Naive B cell (primary cell): Measurements from ENCODE around the gene CLIP1. TPM values are rescaled to one million over a fixed set of nuclear protein-coding genes. Genes with fewer than 3 reads are reported as not detected.
"Not testable (repeated sequence)": the region's sequence is repeated elsewhere in the genome, so short reads cannot be mapped to it uniquely, and the experiment has no call there.

Experiments
- ATAC-seq, 2 donors: fragments of 150-1000 bp; cut with Tn5 transposase; 2 replicates each; pipeline ENCODE4 v1.10.0; 2021; ENCODE audit warnings: low read depth in 2 of 2, mild to moderate bottlenecking in 2 of 2, moderate library complexity in 2 of 2
- DNase-seq: peaks from one replicate; pipeline ENCODE4 v3.0.0; 2022
- H3K27ac Mint-ChIP-seq, 6 donors: one replicate each; pipeline ENCODE4 v1.8.0; 2020 to 2022; ENCODE audit warnings: mild to moderate bottlenecking in 6 of 6, mixed read lengths in 6 of 6, moderate library complexity in 5 of 6, inconsistent platforms in 2 of 6
- H3K27me3 Mint-ChIP-seq, 3 donors: one replicate each; pipeline ENCODE4 v1.8.0; 2021 to 2022; ENCODE audit warnings: mixed read lengths in 3 of 3, mild to moderate bottlenecking in 1 of 3
- H3K36me3 Mint-ChIP-seq, 2 donors: one replicate each; pipeline ENCODE4 v1.8.0; 2020 to 2022; ENCODE audit warnings: mixed read lengths in 2 of 2, inconsistent platforms in 1 of 2, mild to moderate bottlenecking in 1 of 2
- H3K4me1 Mint-ChIP-seq, 3 donors: one replicate each; pipeline ENCODE4 v1.8.0; 2020 to 2022; ENCODE audit warnings: mixed read lengths in 3 of 3, inconsistent platforms in 1 of 3, mild to moderate bottlenecking in 1 of 3, moderate library complexity in 1 of 3
- H3K4me3 Mint-ChIP-seq, 8 donors: one replicate each; pipeline ENCODE4 v1.8.0; 2020 to 2022; ENCODE audit warnings: mild to moderate bottlenecking in 8 of 8, mixed read lengths in 8 of 8, moderate library complexity in 8 of 8, inconsistent platforms in 2 of 8
- H3K9me3 Mint-ChIP-seq, 7 donors: one replicate each; pipeline ENCODE4 v1.8.0; 2020 to 2022; ENCODE audit warnings: mixed read lengths in 7 of 7, mild to moderate bottlenecking in 5 of 7, inconsistent platforms in 2 of 7, moderate library complexity in 1 of 7
- polyA plus RNA-seq, 6 donors: library from polyadenylated mRNA; unstranded; fragments of 300-500 nt; fragmentation: Illumina TruSeq; gene quantifications; one replicate each; pipeline ENCODE4 v1.2.3, GENCODE V29; 2021; ENCODE audit warnings: low read depth in 6 of 6

The CLIP1 gene
- polyA plus RNA-seq, 6 donors from 2014 or later: 1.4 to 21.0 (median 9.1) TPM

DNA sequence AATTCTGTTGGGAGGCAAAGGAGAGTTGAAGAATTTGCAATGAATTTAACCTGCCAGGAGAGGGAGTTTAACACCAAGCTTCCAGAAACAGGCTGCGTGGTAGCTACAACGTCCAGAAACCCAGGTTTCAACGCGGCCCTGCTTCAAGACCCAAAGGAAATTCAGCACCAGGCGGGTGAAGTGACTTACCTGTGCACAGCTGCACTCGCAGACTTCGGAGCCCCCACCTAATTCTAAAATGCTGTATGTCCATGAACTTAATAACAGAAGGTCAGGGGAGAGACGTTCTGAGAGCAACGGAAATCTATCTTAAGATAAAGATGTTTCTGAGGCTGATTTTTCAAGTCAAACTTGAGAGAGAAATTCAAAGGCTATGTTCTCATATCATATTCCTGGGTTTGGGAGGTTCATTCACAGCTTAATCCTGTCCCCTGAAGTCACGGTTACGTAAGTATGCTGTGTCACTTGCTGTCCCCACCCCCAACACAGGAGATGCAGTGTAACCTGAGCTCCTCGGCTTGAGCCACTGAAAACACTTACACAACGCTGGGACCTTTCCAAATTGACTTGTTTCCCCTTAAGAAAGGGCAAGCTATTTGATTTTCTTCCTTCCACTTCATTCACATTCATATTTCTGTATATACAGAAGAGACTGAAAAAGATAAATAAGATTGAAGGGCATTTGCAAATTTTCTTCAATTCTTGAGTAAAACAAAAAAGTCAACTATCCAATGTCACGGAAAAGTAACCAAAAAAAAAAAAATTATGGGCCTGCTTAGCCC is 22.7 kb downstream of the CLIP1 start:
- peak; percentile 67 to 83 for ATAC-seq
- Mint-ChIP-seq H3K4me3 (peak overlapping the region in 5 of 8 donors; percentile 4 to 80 (median 67)), H3K9me3 (no peaks in the 10 kb centered on the region), H3K4me1 (peaks cover 25 to 33% (median 27%) of the 10 kb centered on the region in 3 donors), H3K27ac (peak overlapping the region in 3 of 6 donors; percentile 7 to 56 (median 49)), H3K36me3 (no peaks in the 10 kb centered on the region), H3K27me3 (no peaks in the 10 kb centered on the region)
- DNase-seq: peak; percentile 53

DNA sequence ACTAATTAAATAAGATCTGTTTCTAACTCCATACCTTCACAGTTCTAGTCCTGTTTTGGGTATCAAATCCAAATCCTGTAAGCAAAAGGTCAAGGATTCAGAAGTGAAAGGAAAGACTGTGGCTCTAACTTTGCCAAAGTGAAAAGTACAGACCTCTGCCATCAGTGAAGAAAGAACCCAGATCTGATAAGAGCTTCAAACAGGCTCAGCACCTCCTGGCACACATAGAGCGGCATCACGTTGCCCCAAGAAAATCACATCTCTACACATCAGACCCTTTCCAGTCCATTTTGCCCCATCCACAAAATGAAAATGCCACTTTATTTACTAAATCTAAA is 23.2 kb downstream of the CLIP1 start:
- DNase-seq: no peak
- H3K4me3 Mint-ChIP-seq: peak overlapping the region in 3 of 8 donors; percentile 4 to 70 (median 67)
- ATAC-seq: peak in 1 of 2 donors; percentile 12

DNA sequence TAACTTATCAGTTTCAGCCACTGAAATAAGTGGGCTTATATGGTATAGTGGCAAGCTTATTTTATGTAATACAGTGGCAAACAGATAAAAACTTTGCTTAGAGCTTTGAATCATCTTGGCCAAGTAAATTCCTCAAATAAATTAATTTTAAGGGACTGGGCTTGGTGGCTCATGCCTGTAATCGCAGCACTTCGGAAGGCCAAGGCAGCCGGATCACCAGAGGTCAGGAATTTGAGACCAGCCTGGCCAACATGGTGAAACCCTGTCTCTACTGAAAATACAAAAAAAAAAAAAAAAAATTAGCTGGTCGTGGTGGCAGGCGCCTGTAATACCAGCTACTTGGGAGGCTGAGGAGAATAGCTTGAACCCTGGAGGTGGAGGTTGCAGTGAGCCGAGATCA is 24.5 kb downstream of the CLIP1 start:
- not testable (repeated sequence) for H3K36me3 Mint-ChIP-seq, H3K4me3 Mint-ChIP-seq, H3K9me3 Mint-ChIP-seq, H3K27me3 Mint-ChIP-seq, DNase-seq, H3K27ac Mint-ChIP-seq, ATAC-seq
- H3K4me1 Mint-ChIP-seq: peaks cover 12 to 27% (median 17%) of the 10 kb centered on the region in 3 donors

More for the DNA sequence above, 23.2 kb downstream of the CLIP1 start:
- Mint-ChIP-seq H3K27me3 (no peaks in the 10 kb centered on the region), H3K4me1 (peaks cover 22 to 30% (median 26%) of the 10 kb centered on the region in 3 donors), H3K9me3 (no peaks in the 10 kb centered on the region), H3K36me3 (no peaks in the 10 kb centered on the region), H3K27ac (peak overlapping the region in 4 of 6 donors; percentile 7 to 76 (median 24))

DNA sequence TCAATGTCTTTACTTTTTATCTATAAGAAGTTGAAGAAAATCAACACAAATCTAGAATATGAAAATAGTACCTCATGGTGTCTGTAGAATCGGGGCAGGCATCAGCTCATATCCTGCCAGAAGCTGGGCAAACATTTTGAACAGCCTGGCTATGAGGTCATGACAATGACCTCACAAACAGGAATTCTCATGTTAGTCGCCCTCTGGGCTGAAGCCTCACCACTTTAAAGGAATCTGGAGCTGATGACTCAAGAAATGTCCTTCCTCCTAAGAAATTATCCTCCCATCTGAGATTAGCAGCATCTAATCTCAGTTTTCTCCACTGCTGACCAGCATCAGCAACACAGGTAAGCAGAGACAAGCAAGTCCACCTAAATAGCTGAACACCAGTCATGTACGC is 27.1 kb downstream of the CLIP1 start:
- H3K27me3 Mint-ChIP-seq: no peaks in the 10 kb centered on the region
- DNase-seq (no peak), ATAC-seq (no peak)
- no peak overlapping the region for H3K4me3 Mint-ChIP-seq
- H3K4me1 Mint-ChIP-seq: peaks cover 9 to 23% (median 10%) of the 10 kb centered on the region in 3 donors
- H3K9me3 Mint-ChIP-seq: no peaks in the 10 kb centered on the region
- peak overlapping the region in 2 of 6 donors; percentile 28 to 38 for H3K27ac Mint-ChIP-seq
- no peaks in the 10 kb centered on the region for H3K36me3 Mint-ChIP-seq

DNA sequence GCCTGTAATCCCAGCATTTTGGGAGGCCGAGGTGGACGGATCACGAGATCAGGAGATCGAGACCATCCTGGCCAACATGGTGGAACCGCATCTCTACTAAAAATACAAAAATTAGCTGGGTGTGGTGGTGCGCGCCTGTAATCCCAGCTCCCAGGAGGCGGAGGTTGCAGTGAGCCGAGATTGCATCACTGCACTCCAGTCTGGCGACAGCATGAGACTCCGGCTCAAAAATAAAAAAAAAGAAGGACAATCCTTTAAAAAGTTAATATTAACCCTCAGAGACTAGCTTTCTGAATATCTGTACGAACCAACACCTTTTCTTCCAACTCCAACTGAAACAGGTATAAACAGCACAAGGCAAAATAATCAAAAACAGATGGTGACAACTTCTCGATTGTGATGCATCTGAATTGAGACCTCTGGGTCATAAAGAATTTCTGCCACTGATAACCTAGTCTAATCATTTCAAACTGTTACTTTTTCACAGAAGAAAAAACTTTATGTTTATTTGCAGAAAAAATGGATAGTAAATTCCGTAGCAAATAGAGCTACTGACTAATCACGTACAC is 27.8 kb downstream of the CLIP1 start:
- H3K36me3 Mint-ChIP-seq: no peaks in the 10 kb centered on the region
- H3K4me3 Mint-ChIP-seq: no peak overlapping the region
- H3K4me1 Mint-ChIP-seq: peaks cover 7 to 19% (median 9%) of the 10 kb centered on the region in 3 donors
- H3K27ac Mint-ChIP-seq: peak overlapping the region in 1 of 6 donors; percentile 49
- DNase-seq (no peak), ATAC-seq (no peak)
- H3K9me3 Mint-ChIP-seq: no peaks in the 10 kb centered on the region
- no peaks in the 10 kb centered on the region for H3K27me3 Mint-ChIP-seq

DNA sequence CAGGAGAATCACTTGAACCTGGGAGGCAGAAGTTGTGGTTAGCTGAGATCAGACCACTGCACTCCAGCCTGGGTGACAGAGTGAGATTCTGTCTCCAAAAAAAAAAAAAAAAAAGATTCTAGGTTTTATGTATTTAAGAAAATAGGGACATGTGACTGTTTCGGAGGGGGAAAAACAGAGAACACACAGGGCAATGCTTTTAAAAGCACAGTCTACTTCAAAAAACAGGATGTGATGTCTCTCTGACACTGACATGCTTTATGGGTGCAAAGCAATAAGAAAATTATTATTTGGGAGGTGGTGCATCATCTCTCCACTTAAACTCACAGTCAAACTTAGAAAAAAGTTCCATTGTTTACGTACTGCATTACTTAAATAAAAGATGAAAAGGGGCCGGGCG is 28.7 kb downstream of the CLIP1 start:
- H3K27ac Mint-ChIP-seq: peak overlapping the region in 3 of 6 donors; percentile 64 to 69 (median 69)
- peak; percentile 6 for DNase-seq
- no peaks in the 10 kb centered on the region for H3K36me3 Mint-ChIP-seq
- no peaks in the 10 kb centered on the region for H3K9me3 Mint-ChIP-seq
- no peaks in the 10 kb centered on the region for H3K27me3 Mint-ChIP-seq
- peak; percentile 56 to 76 for ATAC-seq
- peak overlapping the region in 1 of 8 donors; percentile 29 for H3K4me3 Mint-ChIP-seq
- peaks cover 0 to 12% (median 3%) of the 10 kb centered on the region in 3 donors for H3K4me1 Mint-ChIP-seq

DNA sequence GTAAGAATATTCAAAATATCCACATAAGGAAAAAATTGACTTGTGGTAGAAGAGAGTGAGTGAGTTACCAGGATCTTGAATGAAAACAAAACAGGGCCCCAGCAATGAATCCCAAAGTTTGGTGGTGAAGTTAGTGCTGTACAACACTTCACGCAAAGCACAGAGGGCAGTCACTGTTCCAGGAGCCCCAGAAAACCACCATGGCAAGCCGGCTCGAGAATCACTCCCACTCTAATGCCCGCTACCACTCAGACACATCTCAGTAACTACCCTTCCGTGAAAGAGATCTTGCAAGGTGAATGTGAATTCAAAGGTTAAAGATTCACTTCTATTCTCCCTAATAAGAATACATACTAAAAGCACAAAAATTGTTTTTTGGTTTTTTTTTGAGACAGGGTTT is 30.1 kb downstream of the CLIP1 start:
- Mint-ChIP-seq H3K27ac (peak overlapping the region in 2 of 6 donors; percentile 36 to 56), H3K4me3 (no peak overlapping the region), H3K36me3 (no peaks in the 10 kb centered on the region), H3K27me3 (no peaks in the 10 kb centered on the region), H3K4me1 (peaks cover 0 to 12% (median 3%) of the 10 kb centered on the region in 3 donors), H3K9me3 (no peaks in the 10 kb centered on the region)
- ATAC-seq (no peak), DNase-seq (no peak)

DNA sequence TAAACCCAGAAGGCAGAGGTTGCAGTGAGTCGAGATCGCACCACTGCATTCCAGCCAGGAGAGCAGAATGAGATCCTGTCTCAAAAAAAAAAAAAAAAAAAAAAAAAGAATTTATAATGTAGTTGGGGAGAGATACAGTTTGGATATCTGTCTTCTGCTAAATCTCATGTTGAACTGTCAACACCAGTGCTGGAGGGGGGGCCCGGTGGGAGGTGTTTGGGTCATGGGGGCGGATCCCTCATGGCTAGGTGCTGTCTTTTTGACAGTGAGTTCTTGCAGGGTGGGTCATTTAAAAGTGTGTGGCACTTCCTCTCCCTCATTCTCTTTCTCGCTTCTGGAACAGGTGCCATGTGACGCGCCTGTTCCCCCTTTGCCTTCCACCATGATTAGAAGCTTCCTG is 32.8 kb downstream of the CLIP1 start:
- Mint-ChIP-seq H3K27ac (no peak overlapping the region), H3K4me3 (peak overlapping the region in 1 of 8 donors; percentile 60), H3K36me3 (peaks cover 0 to 7% of the 10 kb centered on the region in 2 donors), H3K4me1 (peaks cover 11 to 15% (median 13%) of the 10 kb centered on the region in 3 donors), H3K9me3 (no peaks in the 10 kb centered on the region), H3K27me3 (no peaks in the 10 kb centered on the region)
- DNase-seq: no peak
- ATAC-seq: no peak

DNA sequence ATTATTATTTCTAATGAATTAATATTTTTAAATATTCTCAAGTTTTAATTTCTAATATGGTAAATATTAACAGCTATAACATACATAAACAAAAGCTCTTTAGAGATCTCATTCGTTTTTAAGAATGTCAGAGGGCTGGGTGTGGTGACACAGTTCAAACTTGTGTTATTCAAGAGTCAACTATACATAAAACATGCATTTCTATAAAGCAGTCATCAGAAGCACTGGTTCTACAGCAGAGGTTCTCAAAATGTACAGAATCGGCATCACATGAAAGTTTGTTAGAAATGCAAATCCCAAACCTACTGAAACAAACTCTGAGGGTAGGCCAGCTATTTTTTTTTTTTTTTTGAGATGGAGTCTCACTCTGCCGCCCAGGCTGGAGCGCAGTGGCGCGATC is 34.6 kb downstream of the CLIP1 start:
- Mint-ChIP-seq H3K36me3 (peaks cover 0 to 7% of the 10 kb centered on the region in 2 donors), H3K4me1 (peaks cover 4 to 13% (median 11%) of the 10 kb centered on the region in 3 donors), H3K27me3 (no peaks in the 10 kb centered on the region), H3K9me3 (no peaks in the 10 kb centered on the region), H3K4me3 (no peak overlapping the region), H3K27ac (no peak overlapping the region)
- no peak for DNase-seq
- no peak for ATAC-seq

DNA sequence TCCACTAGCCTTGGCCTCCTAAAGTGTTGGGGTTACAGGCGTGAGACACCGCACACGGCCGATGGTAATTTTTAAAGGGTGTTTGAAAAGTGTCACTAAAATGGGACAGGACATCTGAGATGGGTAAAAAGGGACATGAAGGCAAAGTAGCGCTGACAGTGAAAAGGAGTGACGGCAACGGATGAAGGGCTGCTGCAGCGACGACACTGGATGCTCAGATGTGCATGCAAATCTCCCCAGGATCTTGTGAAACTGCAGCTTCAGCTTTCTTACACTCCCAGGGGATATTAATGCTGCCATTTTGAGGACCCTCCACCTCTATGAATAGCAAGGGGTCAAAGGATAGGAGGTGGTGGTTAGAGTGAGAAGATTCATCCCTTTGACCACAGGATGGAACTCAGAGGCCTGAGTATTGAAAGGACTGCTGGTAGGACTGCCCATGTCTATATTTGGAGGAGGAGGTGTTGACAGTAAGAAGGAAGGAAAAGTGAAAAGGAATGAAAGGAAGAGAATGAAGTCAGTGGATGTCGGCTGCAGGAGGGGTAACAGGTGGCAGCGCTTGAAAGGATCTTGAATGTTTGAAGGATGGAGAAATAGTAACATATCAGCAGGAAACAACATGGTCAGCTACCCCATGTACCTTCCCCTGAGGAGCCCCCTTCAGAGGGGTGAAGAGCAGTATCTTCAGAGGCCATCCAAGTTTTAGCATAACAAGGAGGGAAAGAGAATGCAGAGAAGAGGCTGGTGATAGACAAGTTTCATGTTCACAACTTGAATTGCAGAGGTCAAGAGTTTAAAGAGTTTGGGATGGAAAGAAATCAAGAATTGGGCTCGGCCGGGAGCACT is 37.1 kb downstream of the CLIP1 start:
- Mint-ChIP-seq H3K27ac (peak overlapping the region in 4 of 6 donors; percentile 14 to 67 (median 52)), H3K4me1 (peaks cover 11 to 14% (median 13%) of the 10 kb centered on the region in 3 donors), H3K36me3 (peaks cover 0 to 7% of the 10 kb centered on the region in 2 donors), H3K4me3 (no peak overlapping the region), H3K9me3 (no peaks in the 10 kb centered on the region), H3K27me3 (no peaks in the 10 kb centered on the region)
- ATAC-seq: no peak
- no peak for DNase-seq

DNA sequence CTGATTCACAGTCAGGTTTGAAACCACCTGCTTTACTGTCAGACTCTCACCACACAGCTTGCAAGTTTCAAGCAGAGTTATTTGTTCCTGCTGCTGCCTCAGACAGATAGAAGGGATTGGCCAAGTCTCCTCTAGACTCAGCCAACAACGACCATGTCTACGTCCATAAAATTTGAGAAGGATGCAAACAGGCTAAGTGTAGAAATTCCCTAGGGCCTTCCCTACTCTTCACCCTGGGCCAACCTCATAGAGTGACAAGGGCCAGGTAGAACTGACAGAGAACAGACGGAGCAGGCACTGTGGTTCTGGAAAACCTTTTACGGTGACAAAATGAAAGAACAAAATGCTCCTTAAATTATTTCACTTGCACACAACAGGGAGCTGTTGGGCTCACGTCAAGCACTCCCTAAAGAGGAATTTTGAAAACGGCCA is 39.5 kb downstream of the CLIP1 start:
- H3K36me3 Mint-ChIP-seq: peaks cover 0 to 11% of the 10 kb centered on the region in 2 donors
- H3K4me1 Mint-ChIP-seq: peaks cover 10 to 16% (median 11%) of the 10 kb centered on the region in 3 donors
- ATAC-seq (no peak), DNase-seq (no peak)
- no peaks in the 10 kb centered on the region for H3K9me3 Mint-ChIP-seq
- no peak overlapping the region for H3K27ac Mint-ChIP-seq
- no peak overlapping the region for H3K4me3 Mint-ChIP-seq
- no peaks in the 10 kb centered on the region for H3K27me3 Mint-ChIP-seq

DNA sequence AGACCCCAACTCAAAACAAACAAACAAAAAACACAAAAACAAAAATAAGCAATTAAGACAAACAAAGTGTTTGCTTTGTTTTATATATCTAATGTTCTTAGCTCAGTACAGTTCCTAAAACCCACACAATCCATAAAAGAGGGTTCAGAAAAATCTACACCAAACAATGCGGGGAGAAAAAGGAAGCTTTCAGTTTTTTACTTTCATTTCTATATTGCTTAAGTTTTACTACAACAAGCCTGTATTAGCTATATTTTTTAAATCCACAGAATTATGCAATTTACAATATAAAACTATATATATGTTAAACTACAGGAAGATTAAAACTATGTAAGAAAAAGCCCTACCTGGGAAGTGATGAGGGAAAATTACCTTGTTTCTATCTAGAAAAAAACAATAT is 41.4 kb downstream of the CLIP1 start:
- H3K27me3 Mint-ChIP-seq: no peaks in the 10 kb centered on the region
- DNase-seq: no peak
- ATAC-seq: no peak
- peak overlapping the region in 7 of 8 donors; percentile 48 to 80 (median 74) for H3K4me3 Mint-ChIP-seq
- H3K36me3 Mint-ChIP-seq: peaks cover 6 to 18% of the 10 kb centered on the region in 2 donors
- peaks cover 10 to 16% (median 11%) of the 10 kb centered on the region in 3 donors for H3K4me1 Mint-ChIP-seq
- H3K9me3 Mint-ChIP-seq: no peaks in the 10 kb centered on the region
- H3K27ac Mint-ChIP-seq: peak overlapping the region in 3 of 6 donors; percentile 59 to 85 (median 63)

DNA sequence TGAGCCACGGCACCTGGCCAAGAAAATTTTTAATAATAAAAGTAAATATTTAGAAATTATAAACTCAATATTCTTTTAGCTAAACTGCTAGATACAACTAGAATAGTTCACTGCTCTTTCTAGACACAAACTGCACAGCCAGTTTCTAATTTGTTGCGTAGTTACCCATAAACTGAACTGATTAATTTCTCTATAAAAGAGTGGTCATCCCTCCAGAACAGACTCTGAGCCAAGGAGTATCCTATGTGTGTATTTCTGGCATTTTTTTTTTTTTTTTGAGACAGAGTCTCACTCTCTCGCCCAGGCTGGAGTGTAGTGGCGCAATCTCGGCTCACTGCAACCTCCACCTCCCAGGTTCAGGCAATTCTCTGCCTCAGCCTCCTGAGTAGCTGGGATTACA is 45.7 kb downstream of the CLIP1 start:
- not testable (repeated sequence) for H3K4me3 Mint-ChIP-seq, H3K9me3 Mint-ChIP-seq, ATAC-seq, H3K27ac Mint-ChIP-seq, DNase-seq, H3K27me3 Mint-ChIP-seq
- Mint-ChIP-seq H3K36me3 (peaks cover 7 to 15% of the 10 kb centered on the region in 2 donors), H3K4me1 (peaks cover 0 to 17% (median 0%) of the 10 kb centered on the region in 3 donors)
